ENCODE results near the gene XIRP2. TPM values are rescaled to one million over a fixed set of nuclear protein-coding genes. Genes with fewer than 3 reads are reported as not detected.

XIRP2 gene
- total RNA-seq, 1 experiment from 2014 or later = not detected

- Histone ChIP-seq H3K79me2 (ENCODE audit: low read length) (no peaks in the 10 kb centered on the region), H3K9ac (ENCODE audit: low read length) (no peak overlapping the region)
- no peak for DNase-seq
Observed at GRCh38 chr2:166881177-166881576, 7.1 kb upstream of the XIRP2 start.

GRCh38 chr2:166882851-166883250 lies 5.4 kb upstream of the XIRP2 start:
- Histone ChIP-seq H3K9me3 (ENCODE audit: low read length) (no peaks in the 10 kb centered on the region; the same call in 1 of the 2 replicates), H3K4me2 (ENCODE audit: low read depth, low read length, poor library complexity, severe bottlenecking) (no peak overlapping the region), H3K27ac (ENCODE audit: low read length) (no peak overlapping the region), H2AFZ (ENCODE audit: low read length) (no peak overlapping the region), H3K27me3 (ENCODE audit: low read length) (no peaks in the 10 kb centered on the region), H3K79me2 (ENCODE audit: low read length) (no peaks in the 10 kb centered on the region), H3K36me3 (ENCODE audit: insufficient read depth, low read length) (no peaks in the 10 kb centered on the region), H3K9me2 (replicated peaks; ENCODE audit: insufficient read depth, low read length) (no peaks in the 10 kb centered on the region), H3K9ac (ENCODE audit: low read length) (no peak overlapping the region), H3K4me1 (ENCODE audit: low read length) (no peaks in the 10 kb centered on the region), H4K20me1 (ENCODE audit: insufficient read depth, low read depth, low read length) (no peaks in the 10 kb centered on the region), H3K4me3 (ENCODE audit: low read length) (no peak overlapping the region)
- DNase-seq = no peak

More at GRCh38 chr2:166881177-166881576, 7.1 kb upstream of the XIRP2 start:
- H3K27me3 ChIP-seq (ENCODE audit: low read length) = no peaks in the 10 kb centered on the region
- H3K4me1 ChIP-seq (ENCODE audit: low read length) = no peaks in the 10 kb centered on the region
- peaks cover 2% of the 10 kb centered on the region; the same call in 1 of the 2 replicates for H3K9me3 ChIP-seq (ENCODE audit: low read length)
- H4K20me1 ChIP-seq (ENCODE audit: insufficient read depth, low read depth, low read length) = no peaks in the 10 kb centered on the region
- no peak overlapping the region for H3K4me2 ChIP-seq (ENCODE audit: low read depth, low read length, poor library complexity, severe bottlenecking)
- no peaks in the 10 kb centered on the region for H3K36me3 ChIP-seq (ENCODE audit: insufficient read depth, low read length)
- no peak overlapping the region for H3K4me3 ChIP-seq (ENCODE audit: low read length)
- H3K9me2 ChIP-seq (replicated peaks; ENCODE audit: insufficient read depth, low read length) = no peaks in the 10 kb centered on the region
- H3K27ac ChIP-seq (ENCODE audit: low read length) = no peak overlapping the region
- no peak overlapping the region for H2AFZ ChIP-seq (ENCODE audit: low read length)

GRCh38 chr2:166891727-166892126 lies 3.4 kb downstream of the XIRP2 start:
- Histone ChIP-seq H3K9me3 (ENCODE audit: low read length) (no peaks in the 10 kb centered on the region), H3K4me1 (ENCODE audit: low read length) (no peaks in the 10 kb centered on the region), H3K36me3 (ENCODE audit: insufficient read depth, low read length) (no peaks in the 10 kb centered on the region), H3K27me3 (ENCODE audit: low read length) (no peaks in the 10 kb centered on the region), H3K79me2 (ENCODE audit: low read length) (no peaks in the 10 kb centered on the region), H2AFZ (ENCODE audit: low read length) (no peak overlapping the region), H3K4me2 (ENCODE audit: low read depth, low read length, poor library complexity, severe bottlenecking) (no peak overlapping the region), H4K20me1 (ENCODE audit: insufficient read depth, low read depth, low read length) (no peaks in the 10 kb centered on the region), H3K4me3 (ENCODE audit: low read length) (no peak overlapping the region), H3K9ac (ENCODE audit: low read length) (no peak overlapping the region), H3K27ac (ENCODE audit: low read length) (no peak overlapping the region), H3K9me2 (replicated peaks; ENCODE audit: insufficient read depth, low read length) (no peaks in the 10 kb centered on the region)
- DNase-seq = no peak

- no peak for DNase-seq
- Histone ChIP-seq H3K79me2 (ENCODE audit: low read length) (no peaks in the 10 kb centered on the region), H3K27ac (ENCODE audit: low read length) (no peak overlapping the region), H3K4me2 (ENCODE audit: low read depth, low read length, poor library complexity, severe bottlenecking) (no peak overlapping the region), H3K9ac (ENCODE audit: low read length) (no peak overlapping the region), H3K27me3 (ENCODE audit: low read length) (no peaks in the 10 kb centered on the region), H3K36me3 (ENCODE audit: insufficient read depth, low read length) (no peaks in the 10 kb centered on the region), H2AFZ (ENCODE audit: low read length) (no peak overlapping the region), H4K20me1 (ENCODE audit: insufficient read depth, low read depth, low read length) (no peaks in the 10 kb centered on the region), H3K4me1 (ENCODE audit: low read length) (no peaks in the 10 kb centered on the region), H3K9me2 (replicated peaks; ENCODE audit: insufficient read depth, low read length) (no peaks in the 10 kb centered on the region), H3K9me3 (ENCODE audit: low read length) (no peaks in the 10 kb centered on the region), H3K4me3 (ENCODE audit: low read length) (no peak overlapping the region)
Observed at GRCh38 chr2:166892397-166892796, 4.1 kb downstream of the XIRP2 start.

GRCh38 chr2:166895243-166895642 lies 7.0 kb downstream of the XIRP2 start:
- Histone ChIP-seq H2AFZ (ENCODE audit: low read length) (no peak overlapping the region), H3K4me1 (ENCODE audit: low read length) (no peaks in the 10 kb centered on the region), H3K9ac (ENCODE audit: low read length) (no peak overlapping the region), H3K79me2 (ENCODE audit: low read length) (no peaks in the 10 kb centered on the region), H4K20me1 (ENCODE audit: insufficient read depth, low read depth, low read length) (no peaks in the 10 kb centered on the region), H3K36me3 (ENCODE audit: insufficient read depth, low read length) (no peaks in the 10 kb centered on the region), H3K27me3 (ENCODE audit: low read length) (no peaks in the 10 kb centered on the region), H3K9me3 (ENCODE audit: low read length) (no peaks in the 10 kb centered on the region), H3K9me2 (replicated peaks; ENCODE audit: insufficient read depth, low read length) (no peaks in the 10 kb centered on the region), H3K4me2 (ENCODE audit: low read depth, low read length, poor library complexity, severe bottlenecking) (no peak overlapping the region), H3K27ac (ENCODE audit: low read length) (no peak overlapping the region), H3K4me3 (ENCODE audit: low read length) (no peak overlapping the region)
- no peak for DNase-seq

GRCh38 chr2:166897666-166898065 lies 9.4 kb downstream of the XIRP2 start:
- Histone ChIP-seq H2AFZ (ENCODE audit: low read length) (no peak overlapping the region), H3K4me3 (ENCODE audit: low read length) (no peak overlapping the region)
- DNase-seq = no peak

GRCh38 chr2:166899676-166900075 lies 11.4 kb downstream of the XIRP2 start:
- no peaks in the 10 kb centered on the region for H3K27me3 ChIP-seq (ENCODE audit: low read length)
- H3K27ac ChIP-seq (ENCODE audit: low read length) = no peak overlapping the region
- H3K4me3 ChIP-seq (ENCODE audit: low read length) = no peak overlapping the region
- H3K4me1 ChIP-seq (ENCODE audit: low read length) = no peaks in the 10 kb centered on the region
- no peak for DNase-seq
- no peaks in the 10 kb centered on the region for H3K9me2 ChIP-seq (replicated peaks; ENCODE audit: insufficient read depth, low read length)
- no peaks in the 10 kb centered on the region for H3K79me2 ChIP-seq (ENCODE audit: low read length)
- no peaks in the 10 kb centered on the region for H4K20me1 ChIP-seq (ENCODE audit: insufficient read depth, low read depth, low read length)
- H3K9me3 ChIP-seq (ENCODE audit: low read length) = no peaks in the 10 kb centered on the region
- H3K9ac ChIP-seq (ENCODE audit: low read length) = no peak overlapping the region
- H3K36me3 ChIP-seq (ENCODE audit: insufficient read depth, low read length) = no peaks in the 10 kb centered on the region
- H2AFZ ChIP-seq (ENCODE audit: low read length) = no peak overlapping the region
- H3K4me2 ChIP-seq (ENCODE audit: low read depth, low read length, poor library complexity, severe bottlenecking) = no peak overlapping the region

More at GRCh38 chr2:166897666-166898065, 9.4 kb downstream of the XIRP2 start:
- H3K4me1 ChIP-seq (ENCODE audit: low read length) = no peaks in the 10 kb centered on the region
- no peaks in the 10 kb centered on the region for H3K36me3 ChIP-seq (ENCODE audit: insufficient read depth, low read length)
- H3K27ac ChIP-seq (ENCODE audit: low read length) = no peak overlapping the region
- no peak overlapping the region for H3K4me2 ChIP-seq (ENCODE audit: low read depth, low read length, poor library complexity, severe bottlenecking)
- H3K27me3 ChIP-seq (ENCODE audit: low read length) = no peaks in the 10 kb centered on the region
- no peaks in the 10 kb centered on the region for H4K20me1 ChIP-seq (ENCODE audit: insufficient read depth, low read depth, low read length)
- no peaks in the 10 kb centered on the region for H3K9me3 ChIP-seq (ENCODE audit: low read length)
- H3K9me2 ChIP-seq (replicated peaks; ENCODE audit: insufficient read depth, low read length) = no peaks in the 10 kb centered on the region
- H3K9ac ChIP-seq (ENCODE audit: low read length) = no peak overlapping the region
- H3K79me2 ChIP-seq (ENCODE audit: low read length) = no peaks in the 10 kb centered on the region

- peak; percentile 61 for DNase-seq
- Histone ChIP-seq H3K4me2 (ENCODE audit: low read depth, low read length, poor library complexity, severe bottlenecking) (no peak overlapping the region), H3K9ac (ENCODE audit: low read length) (no peak overlapping the region), H4K20me1 (ENCODE audit: insufficient read depth, low read depth, low read length) (no peaks in the 10 kb centered on the region), H3K9me3 (ENCODE audit: low read length) (no peaks in the 10 kb centered on the region), H3K4me3 (ENCODE audit: low read length) (no peak overlapping the region), H3K27ac (ENCODE audit: low read length) (no peak overlapping the region), H3K9me2 (replicated peaks; ENCODE audit: insufficient read depth, low read length) (no peaks in the 10 kb centered on the region), H3K27me3 (ENCODE audit: low read length) (no peaks in the 10 kb centered on the region), H3K79me2 (ENCODE audit: low read length) (no peaks in the 10 kb centered on the region), H3K36me3 (ENCODE audit: insufficient read depth, low read length) (no peaks in the 10 kb centered on the region), H2AFZ (ENCODE audit: low read length) (no peak overlapping the region), H3K4me1 (ENCODE audit: low read length) (no peaks in the 10 kb centered on the region)
Observed at GRCh38 chr2:166900700-166901099, 12.4 kb downstream of the XIRP2 start.

- Histone ChIP-seq H3K4me1 (ENCODE audit: low read length) (no peaks in the 10 kb centered on the region), H3K9me3 (ENCODE audit: low read length) (no peaks in the 10 kb centered on the region), H3K9me2 (replicated peaks; ENCODE audit: insufficient read depth, low read length) (no peaks in the 10 kb centered on the region), H2AFZ (ENCODE audit: low read length) (no peak overlapping the region), H3K36me3 (ENCODE audit: insufficient read depth, low read length) (no peaks in the 10 kb centered on the region), H4K20me1 (ENCODE audit: insufficient read depth, low read depth, low read length) (no peaks in the 10 kb centered on the region), H3K79me2 (ENCODE audit: low read length) (no peaks in the 10 kb centered on the region), H3K27me3 (ENCODE audit: low read length) (no peaks in the 10 kb centered on the region), H3K4me3 (ENCODE audit: low read length) (no peak overlapping the region), H3K4me2 (ENCODE audit: low read depth, low read length, poor library complexity, severe bottlenecking) (no peak overlapping the region), H3K27ac (ENCODE audit: low read length) (no peak overlapping the region), H3K9ac (ENCODE audit: low read length) (no peak overlapping the region)
- no peak for DNase-seq
Observed at GRCh38 chr2:166901336-166901735, 13.1 kb downstream of the XIRP2 start.

All from Karpas-422 (cell line).